Sigmoid colon (tissue), 4 donors: ENCODE data around the gene CYS1.

Experiments
- CTCF ChIP-seq, 4 experiments: fragments of 450-650 bp in 3 of 4; fragments of 200-600 bp in 1 of 4; IDR thresholded peaks; one replicate each; pipeline ENCODE4 v1.5.1; 2016 to 2019; ENCODE audit warnings: antibody characterized with exemption in 4 of 4, mild to moderate bottlenecking in 3 of 4, moderate library complexity in 2 of 4
- EP300 ChIP-seq, 4 donors: sonication (generic); formaldehyde crosslinking; IDR thresholded peaks; one replicate each; pipeline ENCODE4 v1.6.1; 2017; ENCODE audit warnings: antibody characterized with exemption in 4 of 4
- POLR2A ChIP-seq, 2 donors: fragments of 450-650 bp; IDR thresholded peaks; one replicate each; pipeline ENCODE4 v1.6.1; 2016; ENCODE audit warnings: antibody characterized with exemption in 2 of 2, mild to moderate bottlenecking in 2 of 2, moderate library complexity in 2 of 2
- POLR2AphosphoS5 ChIP-seq, 4 donors: sonication (generic); formaldehyde crosslinking; IDR thresholded peaks; one replicate each; pipeline ENCODE4 v1.6.1; 2017; ENCODE audit warnings: antibody characterized with exemption in 4 of 4

DNA sequence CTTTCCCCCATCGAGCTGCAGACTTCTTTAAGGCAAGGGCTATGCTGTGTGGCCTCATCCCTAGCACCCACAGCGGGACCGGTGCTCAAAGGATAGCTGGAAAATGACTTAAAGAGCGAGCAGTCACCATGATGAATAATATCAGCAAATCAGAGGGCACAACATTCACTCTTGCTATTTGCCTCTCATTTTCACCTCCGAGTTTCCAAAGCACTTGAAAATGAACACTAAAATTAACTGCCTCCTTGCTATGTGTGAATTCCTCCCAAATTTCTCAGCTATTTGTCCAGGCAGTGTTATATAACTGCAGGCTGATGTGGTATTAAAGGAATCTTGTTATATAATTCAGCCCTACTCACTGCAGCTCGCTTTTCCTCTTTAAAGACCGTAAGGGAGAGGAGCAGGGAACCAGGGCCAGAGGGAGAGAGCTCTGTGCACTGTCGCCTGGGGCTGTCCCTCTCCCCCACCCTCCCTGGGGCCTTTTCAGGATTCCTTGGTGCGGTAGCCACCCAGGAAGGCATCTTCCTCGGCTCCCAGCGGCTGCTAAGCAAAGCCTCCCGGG lies 1.4 kb downstream of the CYS1 start:
- no peak for TF ChIP-seq CTCF (IDR thresholded peaks at IDR 0.05)
- TF ChIP-seq POLR2A (IDR thresholded peaks at IDR 0.05) = no peak
- peak in 1 of 4 donors; percentile 17 for TF ChIP-seq POLR2AphosphoS5 (IDR thresholded peaks at IDR 0.05)
- TF ChIP-seq EP300 (IDR thresholded peaks at IDR 0.05) = no peak
